Sigmoid colon (tissue), 4 donors: ENCODE data around the gene STK24.

ENCODE experiments used
- CTCF ChIP-seq, 4 experiments: fragments of 450-650 bp in 3 of 4; fragments of 200-600 bp in 1 of 4; IDR thresholded peaks; one replicate each; pipeline ENCODE4 v1.5.1; 2016 to 2019; ENCODE audit warnings: antibody characterized with exemption in 4 of 4, mild to moderate bottlenecking in 3 of 4, moderate library complexity in 2 of 4
- POLR2A ChIP-seq, 2 donors: fragments of 450-650 bp; IDR thresholded peaks; one replicate each; pipeline ENCODE4 v1.6.1; 2016; ENCODE audit warnings: antibody characterized with exemption in 2 of 2, mild to moderate bottlenecking in 2 of 2, moderate library complexity in 2 of 2
- POLR2AphosphoS5 ChIP-seq, 4 donors: sonication (generic); formaldehyde crosslinking; IDR thresholded peaks; one replicate each; pipeline ENCODE4 v1.6.1; 2017; ENCODE audit warnings: antibody characterized with exemption in 4 of 4

GRCh38 chr13:98537740-98538139, 39.2 kb downstream of the STK24 start:
- TF ChIP-seq CTCF (IDR thresholded peaks at IDR 0.05) (no peak), POLR2A (IDR thresholded peaks at IDR 0.05) (no peak), POLR2AphosphoS5 (IDR thresholded peaks at IDR 0.05) (no peak)
